ENCODE data around the gene CD86.

DNA sequence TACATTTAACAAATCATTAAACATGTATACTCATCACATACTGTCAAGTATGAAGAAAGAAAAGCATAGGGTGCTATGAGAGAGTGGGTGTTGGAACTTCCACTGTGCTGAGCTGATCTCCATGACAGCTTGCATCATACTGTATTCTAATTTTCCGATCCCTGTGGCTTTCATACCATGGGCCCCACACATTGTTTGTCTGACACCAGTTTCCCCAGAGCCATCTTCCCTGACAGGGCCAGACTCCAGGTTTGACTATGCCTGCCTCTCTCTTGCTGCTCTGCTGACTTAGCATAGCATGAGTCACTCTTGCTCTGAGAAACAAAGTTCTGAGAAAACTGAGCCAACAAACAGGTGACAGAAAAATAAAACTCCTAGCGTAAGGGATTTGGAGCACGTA, 91.3 kb downstream of the CD86 start:
- no peak for TF ChIP-seq CTCF (IDR thresholded peaks at IDR 0.05)
- TF ChIP-seq POLR2A (IDR thresholded peaks at IDR 0.05): no peak

All from thyroid gland (tissue), 4 donors.